HG03064 (cell line): ENCODE data around the gene MLF1.
A peak's percentile ranks its signal among the peaks of the same experiment; 100 is the strongest.

ENCODE experiments used
- ATAC-seq: cut with Tn5 transposase; IDR thresholded peaks from one replicate; pipeline ENCODE4 v1.9.1; 2021; ENCODE audit warnings: low read depth; ENCODE audit not compliant: unreplicated experiment

Gene MLF1

DNA sequence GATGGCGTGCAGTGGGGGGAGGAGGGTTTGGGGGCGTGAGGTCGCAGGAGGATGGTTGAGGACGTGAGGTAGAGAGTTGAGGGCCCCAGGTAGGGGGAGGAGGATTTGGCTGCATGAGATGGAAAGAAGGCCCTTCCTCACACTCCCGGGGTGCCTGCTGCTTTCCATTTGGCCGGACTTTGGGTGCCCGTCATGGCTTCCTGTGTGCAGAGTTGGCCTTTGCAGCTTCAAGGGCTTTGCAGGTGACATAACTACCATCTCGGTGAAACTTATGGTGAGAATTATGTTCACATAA, 1.7 kb downstream of the MLF1 start:
- no peak for ATAC-seq

DNA sequence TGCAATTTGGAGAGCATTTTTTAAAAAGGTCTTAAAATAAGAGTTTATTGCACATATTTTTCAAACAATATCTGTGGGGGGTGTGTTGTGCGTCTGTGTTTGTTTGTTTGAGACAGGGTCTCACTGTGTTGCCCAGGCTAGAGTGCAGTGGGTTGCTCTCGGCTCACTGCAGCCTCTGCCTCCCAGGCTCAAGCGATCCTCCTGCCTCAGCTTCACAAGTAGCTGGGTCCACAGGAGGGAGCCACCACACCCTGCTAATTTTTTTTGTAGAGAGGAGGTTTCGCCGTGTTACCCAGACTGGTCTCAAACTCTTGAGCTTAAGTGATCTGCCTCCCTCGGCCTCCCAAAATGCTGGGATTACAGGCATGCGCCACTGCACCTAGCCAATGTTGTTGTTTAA, 2.7 kb downstream of the MLF1 start:
- ATAC-seq, result no peak

DNA sequence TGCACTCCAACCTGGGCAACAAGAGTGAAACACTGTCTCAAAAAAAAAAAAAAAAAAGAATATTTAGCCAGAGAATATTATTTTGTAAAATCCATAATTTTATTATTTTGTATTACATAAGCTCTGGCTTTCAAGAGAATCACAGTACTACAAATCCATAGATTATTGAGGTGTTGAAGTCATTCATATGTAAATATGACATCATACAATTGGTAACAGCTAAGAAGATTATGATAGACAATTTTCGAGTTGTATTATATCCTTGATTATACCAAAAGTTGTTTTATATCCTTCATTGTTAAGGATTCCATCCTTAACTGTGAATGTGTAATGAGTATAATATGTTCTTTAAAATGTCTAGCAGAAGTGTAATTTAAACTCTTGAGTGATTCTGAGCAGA, 3.7 kb downstream of the MLF1 start:
- no peak for ATAC-seq

DNA sequence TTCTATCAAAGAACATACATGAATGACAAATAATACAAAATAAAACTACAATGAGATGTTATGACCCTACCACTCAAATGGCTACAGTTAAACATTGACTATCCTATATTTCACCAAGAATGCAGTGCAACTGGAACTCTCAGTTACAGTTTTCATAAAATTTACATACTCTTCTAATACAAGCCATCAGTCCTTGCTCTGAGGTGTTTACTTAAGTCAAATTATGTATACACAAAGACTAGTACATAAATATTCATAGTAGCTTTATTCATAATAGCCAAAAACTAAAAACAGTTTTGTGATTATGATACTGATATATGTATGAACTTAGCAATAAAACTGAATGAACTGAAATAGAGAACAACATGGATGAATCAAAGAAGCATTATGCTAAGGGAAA, 19.2 kb downstream of the MLF1 start:
- ATAC-seq, result no peak

DNA sequence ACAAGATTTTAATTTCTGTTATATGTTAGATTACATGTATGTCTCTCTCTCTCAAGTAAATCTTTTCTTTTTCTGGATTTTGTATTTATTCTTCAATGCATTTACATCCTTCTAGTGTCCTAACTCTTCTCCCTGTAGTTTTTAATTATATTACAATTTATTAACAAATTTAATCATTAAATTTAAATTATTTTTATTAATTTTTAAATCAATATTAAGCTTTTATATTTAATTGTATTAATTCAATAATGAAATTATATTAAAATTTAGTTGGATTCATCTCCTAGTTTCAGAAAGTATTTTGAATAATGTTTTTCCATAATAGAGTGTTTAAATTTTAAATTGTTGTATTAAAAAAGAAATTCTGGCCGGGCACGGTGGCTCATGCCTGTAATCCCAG, 29.8 kb downstream of the MLF1 start:
- no peak for ATAC-seq

DNA sequence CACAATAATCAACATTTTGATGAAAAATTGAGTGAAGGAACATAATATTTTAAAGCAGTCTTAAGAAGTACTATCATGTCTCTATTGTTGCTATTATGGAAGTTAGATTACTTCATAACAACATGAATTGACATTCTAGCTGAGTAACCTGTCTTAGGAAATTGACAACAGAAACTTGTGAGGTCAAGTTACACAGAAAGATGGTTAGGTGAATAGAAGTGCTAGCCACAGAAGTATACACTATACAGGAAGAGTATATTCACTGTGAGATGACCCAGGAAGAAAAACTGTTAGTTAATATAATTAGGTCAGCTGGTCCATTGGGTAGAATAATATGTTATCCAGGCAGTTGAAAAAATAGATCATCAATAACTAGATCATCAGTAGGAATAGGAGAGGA, 31.2 kb downstream of the MLF1 start:
- no peak for ATAC-seq

DNA sequence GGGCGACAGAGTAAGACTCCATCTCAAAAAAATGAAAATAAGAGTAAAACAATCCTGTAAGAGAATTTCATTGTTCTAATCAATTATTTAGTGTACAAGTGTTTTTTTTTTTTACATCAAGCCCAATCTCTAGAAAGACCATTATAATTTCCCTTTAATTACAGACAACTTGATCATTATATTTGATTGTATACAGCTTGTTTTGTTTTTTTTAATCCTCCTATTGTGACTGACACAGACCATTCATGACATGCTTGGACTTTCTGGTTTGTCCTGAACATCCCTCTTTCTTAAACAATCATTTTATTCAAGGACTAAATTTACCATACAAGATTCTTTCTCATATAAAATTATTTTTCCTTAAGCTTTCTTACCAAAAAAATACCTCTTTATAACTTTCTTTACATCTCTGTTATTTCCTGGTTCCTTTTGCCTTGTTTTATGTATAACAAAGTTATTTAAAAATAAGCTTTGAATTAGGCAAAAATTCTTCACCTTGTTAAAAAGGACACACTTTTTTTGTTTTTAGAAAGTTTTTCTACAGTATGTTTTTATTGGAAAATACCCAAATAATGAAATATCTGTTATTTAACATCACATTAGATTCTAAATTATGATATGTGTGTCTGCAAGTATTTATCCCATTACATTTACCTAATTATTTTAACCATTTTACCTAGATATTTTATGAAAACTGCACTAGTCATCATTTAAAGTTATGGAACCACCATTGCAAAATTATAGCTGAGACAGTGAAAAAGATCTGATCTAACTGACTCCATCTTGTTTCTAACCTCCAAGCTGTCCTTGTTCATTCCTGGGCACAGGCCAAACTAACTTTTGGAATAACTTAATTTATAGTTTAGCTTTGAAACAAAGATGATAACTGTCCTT, 47.2 kb downstream of the MLF1 start:
- no peak for ATAC-seq

DNA sequence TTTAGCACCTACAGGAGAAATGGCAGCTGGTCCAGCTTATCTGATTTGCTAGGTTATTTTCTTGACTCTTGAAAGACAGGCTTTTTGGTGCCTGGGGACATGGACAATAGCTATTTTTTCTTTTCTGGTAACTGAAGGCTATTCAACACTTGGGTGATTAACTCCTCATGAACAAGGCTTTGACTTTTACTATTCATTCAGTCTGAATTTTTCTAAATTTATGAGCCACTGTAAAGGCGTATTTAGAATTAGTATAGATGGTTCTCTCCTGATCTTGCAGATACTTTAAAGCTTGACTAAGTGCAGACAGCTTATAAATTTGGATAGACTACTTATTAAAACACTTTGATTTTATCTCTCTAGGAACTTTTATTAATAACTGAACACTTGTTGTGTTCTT, 54.9 kb downstream of the MLF1 start:
- no peak for ATAC-seq

DNA sequence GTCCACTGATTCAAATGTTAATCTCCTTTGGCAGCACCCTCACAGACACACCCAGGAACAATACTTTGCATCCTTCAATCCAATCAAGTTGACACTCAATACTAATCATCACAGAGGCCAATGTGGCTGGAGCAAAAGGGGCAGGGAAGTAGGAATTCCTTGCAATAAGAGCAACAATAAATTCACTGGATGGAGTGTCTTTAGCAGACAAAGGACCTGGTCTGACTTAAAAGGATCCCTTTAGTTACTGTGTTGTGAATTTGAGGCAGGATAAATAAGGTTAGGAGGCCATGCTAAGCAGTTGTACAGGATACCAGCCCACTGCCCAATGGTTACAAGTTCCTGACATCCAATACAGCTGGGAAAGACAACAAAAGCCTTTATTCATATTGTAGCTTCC, 61.0 kb downstream of the MLF1 start:
- ATAC-seq, result no peak

DNA sequence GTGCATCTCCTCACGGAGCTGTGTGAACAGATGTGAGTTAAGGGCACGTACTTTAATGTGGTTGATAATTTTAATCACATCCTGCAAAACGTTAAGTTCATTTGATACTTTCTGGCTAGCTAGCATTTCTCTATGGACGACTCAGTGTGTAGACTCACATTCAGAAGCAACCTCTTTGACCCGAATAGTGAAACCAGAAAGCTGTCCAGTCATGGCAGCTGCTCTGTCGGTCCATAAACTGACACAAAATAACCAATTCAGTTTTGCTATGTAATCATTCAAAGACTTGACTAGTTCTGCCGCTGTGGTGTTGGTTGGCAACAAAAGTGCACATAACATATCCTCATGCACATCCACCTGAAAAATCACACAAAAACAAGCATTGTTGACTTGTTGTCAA, 69.7 kb downstream of the MLF1 start:
- ATAC-seq, result no peak

DNA sequence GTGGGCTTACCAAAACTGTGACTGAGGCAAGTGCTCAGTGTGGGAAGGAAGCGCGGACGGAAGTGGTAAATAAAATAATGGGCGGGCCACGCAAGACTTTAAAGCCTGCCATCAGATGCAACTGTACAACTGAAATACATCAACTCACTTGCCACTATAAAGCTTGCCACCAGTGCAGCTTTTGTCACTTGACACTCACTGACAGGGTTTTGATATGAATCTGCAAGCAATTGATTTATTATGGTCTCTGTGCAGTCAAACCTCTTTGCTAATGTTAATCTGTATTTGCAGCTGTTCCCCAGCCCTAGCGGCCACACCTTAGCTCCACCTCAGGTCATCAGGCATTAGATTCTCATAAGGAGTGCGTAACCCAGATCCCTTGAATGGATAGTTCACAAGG, 71.0 kb downstream of the MLF1 start:
- ATAC-seq, result no peak

DNA sequence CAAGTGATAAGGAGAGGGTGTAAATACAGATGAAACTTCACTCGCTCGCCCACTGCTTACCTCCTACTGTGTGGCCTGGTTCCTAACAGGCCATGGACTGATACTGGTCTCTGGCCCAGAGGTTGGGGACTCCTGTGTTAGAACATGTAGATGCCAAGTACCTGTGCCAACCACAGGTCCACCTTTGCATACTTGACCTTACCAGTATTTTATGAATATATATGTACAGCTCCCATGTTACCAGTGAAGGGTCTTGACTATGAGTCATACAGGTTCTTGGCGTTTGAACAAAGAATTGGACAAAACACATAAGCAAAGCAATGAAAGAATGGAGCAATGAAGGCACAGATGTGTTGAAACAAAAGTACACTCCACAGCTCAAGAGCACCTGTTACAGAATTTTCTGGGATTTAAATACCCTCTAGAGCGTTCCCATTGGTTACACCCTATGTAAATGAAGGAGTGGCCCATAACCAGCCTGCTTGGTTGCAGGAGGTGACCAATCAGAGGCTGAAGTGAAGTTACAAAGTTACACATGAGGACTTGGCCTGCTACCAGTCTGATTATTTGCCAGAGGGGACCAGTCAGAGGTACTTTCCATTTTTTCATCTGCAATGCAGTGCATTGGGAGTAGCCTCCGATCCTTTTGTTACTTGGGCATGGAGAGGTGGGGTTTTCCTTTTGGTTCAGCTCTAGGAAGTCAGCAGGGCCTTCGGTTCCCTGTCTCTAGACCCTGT, 71.6 kb downstream of the MLF1 start:
- no peak for ATAC-seq

DNA sequence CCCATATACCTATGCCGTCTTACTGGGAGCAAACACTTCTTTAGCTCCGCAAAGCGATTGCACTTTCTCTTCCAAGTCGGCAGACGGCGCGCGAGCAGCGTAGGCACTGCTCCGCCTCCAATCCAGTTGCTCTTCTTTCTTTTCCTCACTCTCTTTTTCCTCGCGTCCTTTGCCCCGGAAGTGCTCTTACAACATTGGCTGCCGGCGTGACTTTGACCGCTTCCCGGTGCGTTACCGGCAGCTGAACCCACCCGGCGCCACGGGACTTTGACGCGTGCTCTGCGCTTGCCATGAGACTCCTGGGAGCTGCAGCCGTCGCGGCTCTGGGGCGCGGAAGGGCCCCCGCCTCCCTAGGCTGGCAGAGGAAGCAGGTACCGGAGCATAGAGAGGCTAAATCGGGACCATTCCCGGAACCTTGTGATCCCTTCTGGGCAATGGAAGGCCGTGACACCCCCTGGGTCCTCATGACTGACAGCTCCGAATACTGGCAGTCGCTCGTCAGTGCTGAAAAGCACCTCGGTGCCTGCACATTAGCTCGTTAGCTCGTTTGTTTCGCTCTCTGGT, 73.4 kb downstream of the MLF1 start, which contains the start of gene GFM1:
Gene GFM1, plus strand, starts transcription at position 183 of the 564 bp plus-strand sequence. Its CDS starts 108 bp downstream, at position 291.
- peak; percentile 99 for ATAC-seq

DNA sequence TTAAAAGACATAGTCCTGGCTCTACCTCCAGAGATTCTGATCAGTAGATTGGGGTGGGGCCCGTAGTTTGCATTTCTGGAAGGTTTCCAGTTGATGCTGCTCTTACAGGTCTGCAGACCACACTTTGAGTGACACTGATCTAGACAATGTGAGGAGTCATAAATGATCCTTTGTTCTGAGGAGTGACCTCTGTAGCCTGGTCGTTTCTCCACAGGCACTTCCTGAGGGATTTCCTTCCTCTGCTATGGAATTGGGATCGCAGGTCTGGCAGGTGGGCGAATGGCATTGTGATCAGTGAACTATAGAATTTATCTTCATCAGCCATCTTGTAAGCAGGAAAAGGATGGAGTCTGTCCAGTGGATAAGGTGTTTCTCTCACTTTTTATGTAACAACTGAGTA, 78.8 kb downstream of the MLF1 start:
- no peak for ATAC-seq

DNA sequence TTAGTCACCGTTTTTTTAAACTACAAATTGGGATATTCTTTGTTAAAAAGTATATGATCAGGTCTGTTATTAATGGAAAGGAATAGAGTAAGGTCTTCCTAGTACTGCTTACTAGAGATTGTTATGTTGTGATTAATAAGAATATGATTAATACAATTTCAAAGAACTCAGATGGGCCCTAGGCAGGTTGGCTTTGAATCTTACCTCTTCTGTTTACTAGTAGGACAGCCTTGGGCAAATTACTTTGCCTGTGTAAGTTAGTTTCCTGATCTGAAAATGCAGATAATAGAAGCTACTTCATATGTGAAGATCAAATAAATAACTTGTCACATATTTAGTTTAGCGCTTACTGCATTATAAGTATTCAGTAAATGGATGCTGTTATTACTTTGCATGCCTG, 80.2 kb downstream of the MLF1 start:
- ATAC-seq, result no peak

DNA sequence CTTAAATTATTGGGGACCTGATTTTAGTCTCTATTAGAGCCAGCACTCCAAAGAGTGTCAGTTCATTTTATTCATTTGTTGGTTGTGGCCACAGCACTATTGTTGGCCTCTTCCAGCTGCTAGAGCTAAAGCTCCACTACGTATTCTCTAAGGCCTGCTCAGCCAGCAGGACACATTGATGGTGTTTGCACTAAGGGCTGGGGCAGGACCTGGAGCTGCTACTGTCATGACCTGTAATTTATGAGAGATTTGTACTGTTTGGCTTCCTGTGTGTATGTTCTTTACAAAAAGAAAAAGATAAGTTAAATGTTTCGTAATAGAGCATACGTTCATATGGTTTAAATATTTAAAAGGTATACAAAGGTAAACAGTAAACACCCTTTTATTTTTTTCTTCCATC, 81.5 kb downstream of the MLF1 start:
- ATAC-seq, result no peak
